Keratinocyte (primary cell): ENCODE data around the gene EPB41L4B. TPM values are rescaled to one million over a fixed set of nuclear protein-coding genes. Genes with fewer than 3 reads are reported as not detected.

Experiments
- DNase-seq: peaks from one replicate; pipeline ENCODE4 v3.0.0-alpha.2; 2011; ENCODE audit warnings: low read depth, missing footprints, low spot score
- FAIRE-seq: peaks from 2 replicates; lab custom pipeline; 2011; peaks lifted over from hg19 to GRCh38; lab: Jason Lieb, UNC
- H2AFZ ChIP-seq: 2 replicates; pipeline ENCODE4 v1.6.0; 2012; ENCODE audit warnings: low read length, control low read depth, inconsistent platforms; ENCODE audit not compliant: control insufficient read depth
- H3K27ac ChIP-seq: 2 replicates; pipeline ENCODE4 v1.5.1; 2011; ENCODE audit warnings: low read length; ENCODE audit not compliant: control insufficient read depth, insufficient read depth
- H3K27me3 ChIP-seq: 3 replicates; pipeline ENCODE4 v1.6.0; 2011; ENCODE audit warnings: low read length; ENCODE audit not compliant: control insufficient read depth, insufficient read depth; ENCODE audit errors: extremely low read depth
- H3K36me3 ChIP-seq, 2 experiments: 2 replicates in 1 of 2; 3 replicates in 1 of 2; pipeline ENCODE4 v1.5.1; 2011; ENCODE audit warnings: low read length in 2 of 2, mild to moderate bottlenecking in 1 of 2; ENCODE audit not compliant: control insufficient read depth in 2 of 2, insufficient read depth in 2 of 2; ENCODE audit errors: extremely low read depth in 1 of 2
- H3K4me1 ChIP-seq: 3 replicates; pipeline ENCODE4 v1.5.1; 2011; ENCODE audit warnings: low read length; ENCODE audit not compliant: control insufficient read depth, insufficient read depth; ENCODE audit errors: extremely low read depth
- H3K4me2 ChIP-seq: 3 replicates; pipeline ENCODE4 v1.6.0; 2011; ENCODE audit warnings: low read depth, low read length; ENCODE audit not compliant: control insufficient read depth, insufficient read depth; ENCODE audit errors: extremely low read depth
- H3K4me3 ChIP-seq, 3 experiments: fragments of 200-600 bp in 1 of 3; sonication (generic) in 1 of 3; 2 replicates in 2 of 3; 3 replicates in 1 of 3; pipeline ENCODE4 v1.5.1; 2011 to 2016; ENCODE audit warnings: low read length in 3 of 3, mild to moderate bottlenecking in 3 of 3, control low read depth in 2 of 3, inconsistent platforms in 1 of 3, low read depth in 1 of 3, mixed read lengths in 1 of 3, mixed run types in 1 of 3, moderate library complexity in 1 of 3; ENCODE audit not compliant: control insufficient read depth in 2 of 3, insufficient read depth in 2 of 3; ENCODE audit errors: extremely low read depth in 1 of 3
- H3K79me2 ChIP-seq: 2 replicates; pipeline ENCODE4 v1.6.0; 2012; ENCODE audit warnings: low read length; ENCODE audit not compliant: control insufficient read depth, insufficient read depth
- H3K9ac ChIP-seq: 3 replicates; pipeline ENCODE4 v1.6.0; 2011; ENCODE audit warnings: low read length; ENCODE audit not compliant: control insufficient read depth, insufficient read depth; ENCODE audit errors: extremely low read depth
- H3K9me1 ChIP-seq: 3 replicates; pipeline ENCODE4 v1.6.0; 2011; ENCODE audit warnings: low read length; ENCODE audit not compliant: control insufficient read depth, insufficient read depth; ENCODE audit errors: extremely low read depth
- H3K9me3 ChIP-seq: 2 replicates; pipeline ENCODE4 v1.5.1; 2012; ENCODE audit warnings: low read depth, low read length; ENCODE audit not compliant: control insufficient read depth
- H4K20me1 ChIP-seq: 3 replicates; pipeline ENCODE4 v1.6.0; 2011; ENCODE audit warnings: low read length; ENCODE audit not compliant: control insufficient read depth, insufficient read depth; ENCODE audit errors: extremely low read depth
- EZH2 ChIP-seq: IDR thresholded peaks from one replicate; pipeline ENCODE4 v1.6.1; 2012; ENCODE audit warnings: inconsistent platforms, mild to moderate bottlenecking, low read length, moderate library complexity
- dilution Hi-C: fragments of 300-500 bp; cut with MboI; formaldehyde crosslinking; loops from one replicate; pipeline ENCODE4 v1.7.0; 2020; ENCODE audit warnings: low sequenced_read_pairs; ENCODE audit not compliant: extremely low pct_ligation_motif_present
- polyA plus RNA-seq, 5 experiments: library from polyadenylated mRNA; depleted of rRNA in 3 of 5; stranded (reverse) in 3 of 5; stranded (forward) in 1 of 5; unstranded in 1 of 5; fragments of >200 nt; gene quantifications; 1 replicate in 1 of 5; 2 replicates in 3 of 5; 3 replicates in 1 of 5; pipeline versions ENCODE4 v1.2.1 to v1.2.3, GENCODE V29; 2011 to 2012; ENCODE audit warnings: missing spikeins in 2 of 5, low read depth in 1 of 5, low replicate concordance in 1 of 5
- TF ChIP-seq, protein P1 (sequence below), 3 experiments: IDR thresholded peaks in 1 of 3; conservative IDR thresholded peaks in 1 of 3; optimal IDR thresholded peaks in 1 of 3; 2 replicates in 2 of 3; 3 replicates in 1 of 3; pipeline versions ENCODE3 to v1.5.1; 2011; ENCODE audit warnings: low read length in 3 of 3, mild to moderate bottlenecking in 3 of 3, moderate library complexity in 2 of 3, control low read depth in 1 of 3, inconsistent platforms in 1 of 3; ENCODE audit not compliant: insufficient read depth in 2 of 3; ENCODE audit errors: extremely low read depth in 1 of 3

The EPB41L4B gene
- polyA plus RNA-seq, 1 donor (not counting 4 experiments of a cell fraction or from before 2014, with no cell fraction given) = 13.7 TPM

DNA sequence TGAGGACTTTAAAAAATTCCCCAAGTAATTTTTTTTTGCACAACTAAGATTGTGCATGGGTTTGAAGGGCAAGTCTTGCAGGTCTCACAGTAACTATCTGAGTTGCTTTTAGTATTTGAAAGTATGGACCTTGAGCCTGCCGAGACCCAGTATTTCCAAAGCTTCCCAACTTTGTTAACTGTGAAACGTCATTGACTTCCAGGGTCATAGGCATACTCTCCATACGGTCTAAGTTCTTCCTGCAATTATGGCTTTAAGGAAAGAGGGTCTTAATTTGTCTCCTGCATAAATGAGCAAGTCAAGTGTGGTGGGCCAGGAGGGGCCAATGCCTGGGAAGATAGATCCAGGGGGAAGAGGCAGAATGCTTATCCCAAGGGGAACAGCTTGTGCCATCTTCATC is 24.0 kb upstream of the EPB41L4B start:
- Histone ChIP-seq H3K4me3 (peak overlapping the region in 1 of 3 experiments; percentile 37), H3K27ac (peak overlapping the region; percentile 79)
- dilution Hi-C loops = no loop called here

DNA sequence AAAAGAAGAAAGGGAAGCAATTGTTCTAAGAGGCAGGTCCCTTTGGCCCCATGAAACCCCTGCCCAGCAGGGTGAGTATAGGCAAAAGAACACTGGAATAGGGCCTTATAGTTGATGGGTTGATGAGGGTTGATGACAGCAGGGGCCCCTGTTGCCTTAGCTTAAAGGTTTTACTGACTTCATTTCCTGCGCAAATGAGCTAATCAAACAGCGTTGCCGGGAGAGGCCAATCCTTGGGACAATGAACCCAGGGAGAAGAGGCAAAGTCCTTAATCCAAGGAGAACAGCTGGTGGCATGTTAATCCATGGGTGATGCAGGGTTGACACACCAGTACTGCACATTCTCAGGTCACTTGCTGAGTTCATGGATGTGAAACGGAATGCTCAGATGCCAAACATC is 22.0 kb upstream of the EPB41L4B start:
- Histone ChIP-seq H3K4me1 (peaks cover 24% of the 10 kb centered on the region), H3K9me1 (no peaks in the 10 kb centered on the region), H3K9ac (no peak overlapping the region), H3K9me3 (no peaks in the 10 kb centered on the region), H4K20me1 (no peaks in the 10 kb centered on the region), H2AFZ (no peak overlapping the region), H3K4me2 (no peak overlapping the region), H3K36me3 (no peaks in the 10 kb centered on the region), H3K27ac (no peak overlapping the region), H3K27me3 (no peaks in the 10 kb centered on the region), H3K79me2 (no peaks in the 10 kb centered on the region), H3K4me3 (no peak overlapping the region)
- FAIRE-seq (no peak), DNase-seq (no peak)
- TF ChIP-seq EZH2 = no peak
- TF ChIP-seq, protein P1, sequence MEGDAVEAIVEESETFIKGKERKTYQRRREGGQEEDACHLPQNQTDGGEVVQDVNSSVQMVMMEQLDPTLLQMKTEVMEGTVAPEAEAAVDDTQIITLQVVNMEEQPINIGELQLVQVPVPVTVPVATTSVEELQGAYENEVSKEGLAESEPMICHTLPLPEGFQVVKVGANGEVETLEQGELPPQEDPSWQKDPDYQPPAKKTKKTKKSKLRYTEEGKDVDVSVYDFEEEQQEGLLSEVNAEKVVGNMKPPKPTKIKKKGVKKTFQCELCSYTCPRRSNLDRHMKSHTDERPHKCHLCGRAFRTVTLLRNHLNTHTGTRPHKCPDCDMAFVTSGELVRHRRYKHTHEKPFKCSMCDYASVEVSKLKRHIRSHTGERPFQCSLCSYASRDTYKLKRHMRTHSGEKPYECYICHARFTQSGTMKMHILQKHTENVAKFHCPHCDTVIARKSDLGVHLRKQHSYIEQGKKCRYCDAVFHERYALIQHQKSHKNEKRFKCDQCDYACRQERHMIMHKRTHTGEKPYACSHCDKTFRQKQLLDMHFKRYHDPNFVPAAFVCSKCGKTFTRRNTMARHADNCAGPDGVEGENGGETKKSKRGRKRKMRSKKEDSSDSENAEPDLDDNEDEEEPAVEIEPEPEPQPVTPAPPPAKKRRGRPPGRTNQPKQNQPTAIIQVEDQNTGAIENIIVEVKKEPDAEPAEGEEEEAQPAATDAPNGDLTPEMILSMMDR (optimal IDR thresholded peaks at IDR 0.05 in 1 of 3, IDR thresholded peaks at IDR 0.05 in 1 of 3, conservative IDR thresholded peaks at IDR 0.05 in 1 of 3; ENCODE audit: extremely low read depth in 1 of 3, insufficient read depth in 2 of 3, low read length in 3 of 3) = no peak
- dilution Hi-C loops = no loop called here

More for the DNA sequence above, 24.0 kb upstream of the EPB41L4B start:
- Histone ChIP-seq H3K9ac (peak overlapping the region; percentile 67), H3K9me3 (no peaks in the 10 kb centered on the region), H3K4me2 (peak overlapping the region; percentile 79), H3K4me1 (peaks cover 26% of the 10 kb centered on the region), H4K20me1 (no peaks in the 10 kb centered on the region), H2AFZ (peak overlapping the region; percentile 28), H3K9me1 (no peaks in the 10 kb centered on the region), H3K79me2 (no peaks in the 10 kb centered on the region), H3K36me3 (no peaks in the 10 kb centered on the region), H3K27me3 (no peaks in the 10 kb centered on the region)
- FAIRE-seq (no peak), DNase-seq (no peak)
- TF ChIP-seq EZH2 = no peak
- TF ChIP-seq, protein P1 (optimal IDR thresholded peaks at IDR 0.05 in 1 of 3, IDR thresholded peaks at IDR 0.05 in 1 of 3, conservative IDR thresholded peaks at IDR 0.05 in 1 of 3; ENCODE audit: extremely low read depth in 1 of 3, insufficient read depth in 2 of 3, low read length in 3 of 3) = no peak
